Measurements from ENCODE around the gene CLCC1. TPM values are rescaled to one million over a fixed set of nuclear protein-coding genes. Genes with fewer than 3 reads are reported as not detected.
"Not testable (repeated sequence)": the region's sequence is repeated elsewhere in the genome, so short reads cannot be mapped to it uniquely, and the experiment has no call there.

The CLCC1 gene
- 21.7 TPM for total RNA-seq

- DNase-seq: peak; percentile 87
Observed at GRCh38 chr1:108963052-108963686, at the start of gene CLCC1. Gene CLCC1, minus strand, starts transcription at chr1:108963484. Its CDS starts 13,047 bp downstream, at chr1:108950437.

GRCh38 chr1:109011335-109011734 is 48.1 kb upstream of the CLCC1 start:
- no peak for DNase-seq

- DNase-seq: not testable (repeated sequence)
Observed at GRCh38 chr1:108996622-108997021, 33.3 kb upstream of the CLCC1 start.

- no peak for DNase-seq
Observed at GRCh38 chr1:108983114-108983513, 19.8 kb upstream of the CLCC1 start.

GRCh38 chr1:108976658-108977057 is 13.4 kb upstream of the CLCC1 start:
- no peak for DNase-seq

GRCh38 chr1:108972951-108973350 is 9.7 kb upstream of the CLCC1 start:
- no peak for DNase-seq

- DNase-seq: no peak
Observed at GRCh38 chr1:108969346-108969745, 6.1 kb upstream of the CLCC1 start.

GRCh38 chr1:108962681-108963051 is 618 bp downstream of the CLCC1 start:
- DNase-seq: no peak

- DNase-seq: no peak
Observed at GRCh38 chr1:108961752-108962486, 1.4 kb downstream of the CLCC1 start.

- DNase-seq: no peak
Observed at GRCh38 chr1:108961198-108961597, 2.1 kb downstream of the CLCC1 start.

GRCh38 chr1:108960719-108961118 is 2.6 kb downstream of the CLCC1 start:
- DNase-seq: no peak

- DNase-seq: no peak
Observed at GRCh38 chr1:108957888-108958287, 5.4 kb downstream of the CLCC1 start.

- DNase-seq: no peak
Observed at GRCh38 chr1:108955881-108956280, 7.4 kb downstream of the CLCC1 start.

- DNase-seq: no peak
Observed at GRCh38 chr1:108955111-108955510, 8.2 kb downstream of the CLCC1 start.

GRCh38 chr1:108953452-108953851 is 9.8 kb downstream of the CLCC1 start:
- no peak for DNase-seq

- no peak for DNase-seq
Observed at GRCh38 chr1:108951242-108951641, 12.0 kb downstream of the CLCC1 start.

GRCh38 chr1:108949044-108949443 is 14.2 kb downstream of the CLCC1 start:
- DNase-seq: no peak

GRCh38 chr1:108947871-108948525 is 15.3 kb downstream of the CLCC1 start:
- DNase-seq: no peak

- DNase-seq: no peak
Observed at GRCh38 chr1:108936170-108936569, 27.1 kb downstream of the CLCC1 start.

GRCh38 chr1:108933944-108934343 is 29.3 kb downstream of the CLCC1 start:
- DNase-seq: no peak

GRCh38 chr1:108927565-108927964 is 35.7 kb downstream of the CLCC1 start:
- not testable (repeated sequence) for DNase-seq

- no peak for DNase-seq
Observed at GRCh38 chr1:108925920-108926319, 37.4 kb downstream of the CLCC1 start.

GRCh38 chr1:108916788-108917187 is 46.5 kb downstream of the CLCC1 start:
- DNase-seq: no peak

Measured in skin of body (tissue), 2 donors.